Karpas-422 (cell line): ENCODE data around the gene SLC66A2. TPM values are rescaled to one million over a fixed set of nuclear protein-coding genes. Genes with fewer than 3 reads are reported as not detected.
"Not testable (repeated sequence)": the region's sequence is repeated elsewhere in the genome, so short reads cannot be mapped to it uniquely, and the experiment has no call there.

ENCODE experiments used
- DNase-seq: peaks from one replicate; pipeline ENCODE4 v3.0.0-alpha.2; 2015
- H2AFZ ChIP-seq: fragments of 200-600 bp; sonication (generic); 2 replicates; pipeline ENCODE4 v1.6.1; 2014; ENCODE audit warnings: antibody characterized with exemption, low read length, mixed read lengths
- H3K27ac ChIP-seq: fragments of 200-600 bp; sonication (generic); 2 replicates; pipeline ENCODE4 v1.5.1; 2014; ENCODE audit warnings: mild to moderate bottlenecking, low read length, moderate library complexity
- H3K27me3 ChIP-seq: fragments of 200-600 bp; sonication (generic); 2 replicates; pipeline ENCODE4 v1.6.1; 2014; ENCODE audit warnings: low read length, mixed read lengths
- H3K36me3 ChIP-seq: fragments of 200-600 bp; sonication (generic); 2 replicates; pipeline ENCODE4 v1.6.1; 2014; ENCODE audit warnings: low read length, mixed read lengths; ENCODE audit not compliant: insufficient read depth
- H3K4me1 ChIP-seq: fragments of 200-600 bp; sonication (generic); 2 replicates; pipeline ENCODE4 v1.6.1; 2014; ENCODE audit warnings: mild to moderate bottlenecking, low read length, mixed read lengths
- H3K4me2 ChIP-seq: fragments of 200-600 bp; sonication (generic); 2 replicates; pipeline ENCODE4 v1.6.1; 2014; ENCODE audit warnings: low read length, low read depth, mild to moderate bottlenecking; ENCODE audit not compliant: poor library complexity, severe bottlenecking
- H3K4me3 ChIP-seq: fragments of 200-600 bp; sonication (generic); 2 replicates; pipeline ENCODE4 v1.5.1; 2014; ENCODE audit warnings: mild to moderate bottlenecking, antibody characterized with exemption, low read length, mixed read lengths
- H3K79me2 ChIP-seq: fragments of 200-600 bp; sonication (generic); 2 replicates; pipeline ENCODE4 v1.6.1; 2014; ENCODE audit warnings: mild to moderate bottlenecking, low read length, mixed read lengths
- H3K9ac ChIP-seq: fragments of 200-600 bp; sonication (generic); 2 replicates; pipeline ENCODE4 v1.6.0; 2014; ENCODE audit warnings: low read length
- H3K9me2 ChIP-seq: fragments of 200-600 bp; sonication (generic), shearing (Covaris generic); replicated peaks from 2 replicates; pipeline ENCODE4 v1.6.0; 2014; ENCODE audit warnings: mild to moderate bottlenecking, low read length, moderate library complexity; ENCODE audit not compliant: insufficient read depth
- H3K9me3 ChIP-seq: fragments of 300-700, 200-600 bp; sonication (generic); 2 replicates; pipeline ENCODE4 v1.6.1; 2014; ENCODE audit warnings: low read length, mixed read lengths
- H4K20me1 ChIP-seq: fragments of 200-600 bp; sonication (generic); 2 replicates; pipeline ENCODE4 v1.6.1; 2014; ENCODE audit warnings: mild to moderate bottlenecking, antibody characterized with exemption, low read length, low read depth; ENCODE audit not compliant: insufficient read depth
- total RNA-seq: library from RNA; depleted of rRNA; stranded (reverse); fragments of >200 nt; shearing (Covaris generic); gene quantifications from 2 replicates; pipeline ENCODE4 v1.2.3, GENCODE V29; 2014; ENCODE audit warnings: low replicate concordance

SLC66A2 gene
- total RNA-seq, 1 experiment from 2014 or later = 43.1 TPM

DNA sequence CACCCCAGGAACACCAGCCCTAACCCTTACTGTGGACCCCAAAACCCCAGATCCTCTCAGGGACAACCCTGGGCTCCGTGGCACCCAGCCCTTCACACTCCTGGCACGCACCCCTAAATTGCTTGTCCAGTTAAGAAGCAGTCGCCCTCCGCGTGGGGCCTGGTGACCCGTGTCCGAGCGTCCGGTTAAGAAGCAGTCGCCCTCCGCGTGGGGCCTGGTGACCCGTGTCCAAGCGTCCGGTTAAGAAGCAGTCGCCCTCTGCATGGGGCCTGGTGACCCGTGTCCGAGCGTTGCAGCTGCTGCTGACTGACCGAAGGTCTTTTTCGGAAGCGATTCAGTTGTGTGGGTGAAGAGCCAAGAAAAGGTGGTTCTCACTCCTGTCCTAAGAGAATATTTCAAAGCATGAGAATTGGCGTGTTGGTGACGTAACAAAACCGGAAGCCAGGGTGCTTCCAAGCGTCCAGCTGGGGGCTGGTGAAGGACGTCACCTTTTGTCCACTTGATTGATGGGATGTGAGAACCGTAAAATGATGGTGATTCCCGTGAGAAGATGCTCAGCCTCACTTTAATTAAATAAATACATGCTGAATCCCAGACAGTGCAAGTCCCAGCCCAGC, 83.2 kb downstream of the SLC66A2 start:
- H3K27me3 ChIP-seq = no peaks in the 10 kb centered on the region
- no peaks in the 10 kb centered on the region for H3K9me3 ChIP-seq
- no peak overlapping the region for H3K4me3 ChIP-seq
- no peak for DNase-seq
- no peaks in the 10 kb centered on the region for H3K36me3 ChIP-seq
- H3K9me2 ChIP-seq = no peaks in the 10 kb centered on the region
- no peak overlapping the region for H3K9ac ChIP-seq
- no peaks in the 10 kb centered on the region for H3K79me2 ChIP-seq
- H2AFZ ChIP-seq = no peak overlapping the region
- no peak overlapping the region for H3K4me2 ChIP-seq
- no peaks in the 10 kb centered on the region for H4K20me1 ChIP-seq
- no peak overlapping the region for H3K27ac ChIP-seq
- no peaks in the 10 kb centered on the region for H3K4me1 ChIP-seq

DNA sequence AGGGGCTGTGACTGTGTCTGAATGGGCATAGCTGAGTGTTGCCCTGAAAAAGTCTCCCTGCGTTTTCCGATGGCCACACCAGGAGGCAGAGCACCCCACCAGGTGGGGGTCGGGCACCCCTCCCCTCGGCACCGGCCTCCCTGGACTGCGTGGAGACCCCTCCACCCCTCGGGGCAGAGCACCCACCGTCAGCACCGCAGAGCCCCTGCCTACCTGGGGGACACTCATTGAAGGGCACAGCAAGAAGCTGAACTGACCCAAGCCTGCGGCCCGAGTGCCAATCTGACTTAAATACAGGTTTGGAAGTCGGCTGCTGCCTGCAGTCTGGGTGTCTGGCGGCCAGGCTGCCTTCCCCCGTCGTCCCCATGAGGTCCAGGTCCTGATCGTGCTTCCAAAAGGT, 83.8 kb downstream of the SLC66A2 start:
- H4K20me1 ChIP-seq = no peaks in the 10 kb centered on the region

GRCh38 chr18:79866889-79867574, 84.4 kb downstream of the SLC66A2 start:
- DNase-seq = no peak
- Histone ChIP-seq H4K20me1 (no peaks in the 10 kb centered on the region), H3K9me3 (peaks cover 11% of the 10 kb centered on the region), H3K27ac (no peak overlapping the region), H3K4me1 (no peaks in the 10 kb centered on the region), H3K4me2 (no peak overlapping the region), H3K79me2 (no peaks in the 10 kb centered on the region), H3K27me3 (no peaks in the 10 kb centered on the region; the same call in 1 of the 2 replicates), H3K4me3 (no peak overlapping the region), H3K9me2 (no peaks in the 10 kb centered on the region), H3K36me3 (no peaks in the 10 kb centered on the region; the same call in 1 of the 2 replicates), H3K9ac (no peak overlapping the region), H2AFZ (no peak overlapping the region)

More for the DNA sequence above, 83.8 kb downstream of the SLC66A2 start:
- H3K9me2 ChIP-seq = no peaks in the 10 kb centered on the region
- no peaks in the 10 kb centered on the region for H3K79me2 ChIP-seq
- no peak overlapping the region for H3K4me3 ChIP-seq
- H2AFZ ChIP-seq = no peak overlapping the region
- H3K9ac ChIP-seq = no peak overlapping the region
- peaks cover 4% of the 10 kb centered on the region; the same call in 1 of the 2 replicates for H3K9me3 ChIP-seq
- no peak for DNase-seq
- no peak overlapping the region for H3K27ac ChIP-seq
- H3K27me3 ChIP-seq = no peaks in the 10 kb centered on the region
- H3K4me1 ChIP-seq = no peaks in the 10 kb centered on the region
- H3K4me2 ChIP-seq = no peak overlapping the region
- H3K36me3 ChIP-seq = no peaks in the 10 kb centered on the region

- not testable (repeated sequence) for H3K27me3 ChIP-seq, H3K4me1 ChIP-seq, H3K9ac ChIP-seq, H3K4me2 ChIP-seq, H3K79me2 ChIP-seq, H3K4me3 ChIP-seq, H4K20me1 ChIP-seq, DNase-seq, H3K36me3 ChIP-seq, H3K9me2 ChIP-seq, H2AFZ ChIP-seq, H3K27ac ChIP-seq
- H3K9me3 ChIP-seq = peaks cover 19% of the 10 kb centered on the region
These were observed 85.5 kb downstream of the SLC66A2 start for GRCh38 chr18:79865951-79866350.

DNA sequence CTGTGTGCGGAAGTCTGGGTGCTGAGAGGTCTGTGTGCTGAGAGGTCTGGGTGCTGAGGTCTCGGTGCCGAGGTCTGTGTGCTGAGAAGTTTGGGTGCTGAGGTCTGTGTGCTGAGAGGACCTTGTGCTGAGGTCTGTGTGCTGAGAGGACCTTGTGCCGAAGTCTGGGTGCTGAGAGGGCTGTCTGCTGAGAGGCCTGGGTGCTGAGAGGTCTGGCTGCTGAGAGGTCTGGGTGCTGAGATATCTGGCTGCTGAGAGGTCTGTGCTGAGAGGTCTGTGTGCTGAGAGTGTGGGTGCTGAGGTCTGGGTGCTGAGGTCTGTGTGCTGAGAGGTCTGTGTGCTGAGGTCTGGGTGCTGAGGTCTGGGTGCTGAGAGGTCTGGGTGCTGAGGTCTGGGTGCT, 86.5 kb downstream of the SLC66A2 start:
- not testable (repeated sequence) for H3K4me2 ChIP-seq, H3K79me2 ChIP-seq, H3K27ac ChIP-seq, H3K4me3 ChIP-seq, H3K27me3 ChIP-seq, H3K9ac ChIP-seq, H3K36me3 ChIP-seq, H2AFZ ChIP-seq, H3K4me1 ChIP-seq, DNase-seq, H3K9me2 ChIP-seq, H4K20me1 ChIP-seq
- H3K9me3 ChIP-seq = peaks cover 22% of the 10 kb centered on the region

GRCh38 chr18:79864006-79864725, 87.3 kb downstream of the SLC66A2 start:
- H3K4me3 ChIP-seq = no peak overlapping the region
- H3K4me2 ChIP-seq = no peak overlapping the region
- no peak for DNase-seq
- no peak overlapping the region for H2AFZ ChIP-seq
- H3K27ac ChIP-seq = no peak overlapping the region
- no peaks in the 10 kb centered on the region for H4K20me1 ChIP-seq
- no peaks in the 10 kb centered on the region; the same call in 1 of the 2 replicates for H3K27me3 ChIP-seq
- peaks cover 22% of the 10 kb centered on the region for H3K9me3 ChIP-seq
- H3K9ac ChIP-seq = no peak overlapping the region
- H3K4me1 ChIP-seq = no peaks in the 10 kb centered on the region
- no peaks in the 10 kb centered on the region for H3K9me2 ChIP-seq
- no peaks in the 10 kb centered on the region for H3K79me2 ChIP-seq
- H3K36me3 ChIP-seq = no peaks in the 10 kb centered on the region; the same call in 1 of the 2 replicates

DNA sequence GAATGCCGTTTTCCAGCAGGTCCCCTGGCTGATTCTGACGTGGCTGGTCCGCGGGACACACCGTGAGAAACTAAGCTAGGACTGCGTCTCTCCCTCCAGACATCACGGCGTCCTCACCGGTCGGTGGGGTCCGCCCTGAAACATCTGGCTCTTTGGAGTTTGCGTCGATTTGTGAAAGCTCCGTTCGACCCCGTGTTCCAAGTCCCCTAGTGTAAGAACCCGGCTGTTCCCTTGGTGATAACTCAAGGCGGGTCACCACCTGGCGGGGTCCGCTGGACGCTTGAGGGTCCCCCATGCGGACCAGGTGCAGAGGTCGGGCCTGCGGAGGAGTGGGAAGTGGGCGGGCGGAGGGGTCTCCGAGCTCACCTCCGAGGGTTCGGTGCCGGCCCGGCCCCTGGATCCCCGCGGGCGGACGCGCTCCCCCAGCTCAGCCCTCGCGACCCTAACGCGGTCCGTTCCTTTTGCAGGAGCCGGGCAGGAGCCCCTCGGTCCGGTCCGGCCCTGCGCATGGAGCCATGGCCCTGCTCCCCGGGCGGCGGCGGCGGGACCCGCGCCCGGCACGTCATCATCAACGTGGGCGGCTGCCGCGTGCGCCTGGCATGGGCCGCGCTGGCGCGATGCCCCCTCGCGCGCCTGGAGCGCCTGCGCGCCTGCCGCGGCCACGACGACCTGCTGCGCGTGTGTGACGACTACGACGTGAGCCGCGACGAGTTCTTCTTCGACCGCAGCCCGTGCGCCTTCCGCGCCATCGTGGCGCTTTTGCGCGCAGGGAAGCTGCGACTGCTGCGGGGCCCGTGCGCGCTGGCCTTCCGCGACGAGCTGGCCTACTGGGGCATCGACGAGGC, 88.1 kb downstream of the SLC66A2 start:
- no peak overlapping the region for H3K27ac ChIP-seq
- H3K4me1 ChIP-seq = no peaks in the 10 kb centered on the region
- no peak overlapping the region for H2AFZ ChIP-seq
- H3K79me2 ChIP-seq = no peaks in the 10 kb centered on the region
- no peak overlapping the region for H3K4me3 ChIP-seq
- H3K9ac ChIP-seq = no peak overlapping the region
- DNase-seq = no peak
- peaks cover 22% of the 10 kb centered on the region for H3K9me3 ChIP-seq
- no peaks in the 10 kb centered on the region for H4K20me1 ChIP-seq
- no peak overlapping the region for H3K4me2 ChIP-seq
- H3K9me2 ChIP-seq = no peaks in the 10 kb centered on the region
- H3K36me3 ChIP-seq = no peaks in the 10 kb centered on the region; the same call in 1 of the 2 replicates
- no peaks in the 10 kb centered on the region; the same call in 1 of the 2 replicates for H3K27me3 ChIP-seq
